Left hindlimb (tissue), 1 donor: ENCODE data around the gene CSDE1.

Experiments
- DNase-seq: peaks from one replicate; pipeline ENCODE4 v3.0.0-alpha.2; 2018

Gene CSDE1

DNA sequence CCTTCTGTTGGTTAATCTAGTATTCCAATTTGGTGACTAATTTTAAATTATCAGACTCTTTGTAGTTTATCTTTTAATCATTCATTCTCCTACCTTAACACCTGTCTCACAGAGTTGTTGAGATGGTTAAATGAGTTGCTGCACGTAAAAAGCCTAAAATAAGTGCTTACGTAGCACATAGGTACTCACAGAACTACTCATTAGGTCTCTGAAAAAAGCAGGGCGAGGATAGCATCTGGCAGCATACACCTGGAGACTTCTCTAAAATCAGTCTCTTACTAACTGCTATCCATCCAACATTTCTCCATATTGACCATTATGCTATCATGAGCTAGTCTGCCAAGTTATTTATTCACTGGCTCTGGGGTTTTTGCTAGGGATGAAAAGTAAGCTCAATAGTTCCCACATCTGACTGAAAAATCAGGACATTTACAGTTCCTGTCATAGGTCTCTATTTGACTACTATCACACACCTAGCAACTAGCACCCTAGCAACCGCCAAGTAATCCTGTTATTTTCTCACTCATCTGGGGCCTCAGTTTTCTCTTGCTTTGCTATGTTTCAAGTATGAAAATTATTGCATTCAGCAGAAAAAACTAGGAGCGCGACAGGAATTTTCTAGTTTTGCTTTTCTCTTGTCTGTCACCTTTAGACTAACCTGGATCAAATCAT is 11.2 kb downstream of the CSDE1 start:
- no peak for DNase-seq

DNA sequence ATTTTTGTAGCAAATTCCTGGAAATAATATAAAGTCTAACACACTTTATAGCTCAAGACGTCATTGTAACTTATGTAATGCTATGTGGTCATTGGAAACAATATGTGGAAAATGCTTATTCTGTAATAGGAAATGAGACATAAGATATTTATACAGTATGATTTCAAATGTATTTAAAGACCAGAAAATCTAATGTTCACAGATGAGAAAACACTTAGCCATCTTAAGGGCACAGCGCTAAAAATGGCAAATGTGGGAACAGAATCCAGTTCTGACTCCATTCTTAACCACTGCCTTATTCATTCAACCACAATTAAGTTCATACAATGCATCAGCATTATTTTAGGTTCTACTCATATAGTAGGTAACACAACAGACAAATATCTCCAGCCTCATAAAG is 12.5 kb downstream of the CSDE1 start:
- no peak for DNase-seq

DNA sequence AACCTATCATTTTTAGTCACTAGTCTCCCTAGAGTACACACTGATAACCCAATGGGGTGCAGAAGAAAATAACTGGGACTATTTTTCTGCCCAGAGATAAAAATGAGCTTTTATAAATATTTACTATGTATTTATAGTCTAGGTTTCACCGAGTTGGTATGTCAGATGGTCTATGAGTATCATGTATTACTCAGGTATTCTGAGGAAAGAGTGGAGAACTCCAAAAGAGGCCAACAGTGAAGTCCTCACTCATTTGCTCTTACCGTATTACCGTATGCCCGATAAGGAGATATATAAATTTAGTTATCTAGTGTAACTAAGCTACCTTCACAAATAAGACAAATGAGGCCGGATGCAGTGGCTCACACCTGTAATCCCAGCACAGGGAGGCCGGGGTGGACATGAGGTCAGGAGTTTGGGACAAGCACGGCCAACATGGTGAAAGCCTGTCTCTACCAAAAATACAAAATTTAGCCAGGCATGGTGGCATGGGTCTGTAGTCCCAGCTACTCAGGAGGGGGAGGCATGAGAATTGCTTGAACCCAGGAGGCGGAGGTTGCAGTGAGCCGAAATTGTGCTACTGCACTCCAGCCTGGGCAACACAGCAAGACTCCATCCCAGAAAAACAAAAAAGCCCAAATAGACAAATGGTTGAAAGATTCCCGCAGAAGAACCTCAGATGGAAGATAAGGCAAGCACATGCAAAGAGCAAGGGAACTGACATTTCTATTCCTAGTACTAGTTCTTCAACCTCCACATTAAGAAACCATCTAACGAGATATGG is 15.6 kb downstream of the CSDE1 start:
- DNase-seq = no peak

DNA sequence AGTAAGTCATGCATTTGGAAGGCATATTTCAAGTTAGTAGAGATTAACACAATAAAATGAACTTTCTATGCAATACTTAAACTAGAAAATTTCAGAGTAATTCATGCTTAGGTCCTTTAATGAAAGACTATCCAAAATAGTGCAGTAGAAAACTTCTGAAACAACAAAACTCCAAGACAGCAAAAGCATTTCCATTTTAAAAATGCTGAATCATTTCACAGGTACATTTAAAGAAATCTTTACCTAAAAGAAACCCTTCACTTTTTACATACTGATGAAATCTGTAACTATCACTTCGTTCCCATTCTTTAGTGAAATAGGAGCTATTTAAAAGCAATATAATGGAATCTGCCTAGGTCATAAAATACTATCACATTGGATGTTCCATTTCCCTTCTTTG is 17.5 kb downstream of the CSDE1 start:
- DNase-seq = no peak

DNA sequence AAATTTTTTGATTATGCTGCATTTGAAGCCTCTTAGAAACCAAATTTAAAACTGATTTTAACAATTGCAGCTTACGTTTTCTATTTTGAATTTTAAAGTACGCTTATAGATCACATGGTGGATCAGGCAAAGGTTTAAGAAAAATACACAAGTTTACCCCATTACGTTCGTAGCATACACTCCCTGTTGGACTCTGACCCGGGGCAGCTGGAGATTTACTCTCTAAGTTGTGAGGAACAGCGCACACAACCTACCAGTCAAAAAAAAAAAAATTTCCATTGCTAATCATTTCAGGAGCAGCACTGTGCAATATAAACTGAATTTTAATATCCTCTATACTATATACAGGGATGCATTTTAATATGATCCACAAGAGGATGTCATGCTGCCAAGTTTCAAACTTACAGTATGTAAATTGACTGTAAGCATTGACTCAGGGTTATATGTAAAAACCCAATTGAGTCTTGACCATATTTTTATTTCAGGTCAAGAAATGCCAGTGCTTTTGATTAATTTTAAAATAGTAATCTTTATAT is 20.4 kb downstream of the CSDE1 start:
- DNase-seq = no peak

DNA sequence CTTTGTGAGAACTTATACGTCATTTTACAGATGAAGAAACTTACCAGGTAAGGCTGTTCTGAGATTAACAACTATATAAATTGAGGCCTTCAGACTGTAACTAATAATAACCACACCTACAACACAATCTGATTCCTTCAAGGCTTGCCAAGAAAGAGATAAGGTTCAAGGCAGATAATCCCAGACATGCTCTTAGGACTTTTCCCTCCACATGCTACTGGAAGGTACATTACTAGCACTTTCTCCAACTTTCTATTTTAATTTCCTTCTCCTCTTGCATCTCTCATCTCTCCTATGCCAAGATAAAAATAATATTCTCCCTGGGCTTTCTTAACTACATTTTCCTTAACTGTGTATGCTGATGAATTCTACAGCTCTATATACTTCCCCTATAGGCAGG is 22.3 kb downstream of the CSDE1 start:
- DNase-seq = no peak

DNA sequence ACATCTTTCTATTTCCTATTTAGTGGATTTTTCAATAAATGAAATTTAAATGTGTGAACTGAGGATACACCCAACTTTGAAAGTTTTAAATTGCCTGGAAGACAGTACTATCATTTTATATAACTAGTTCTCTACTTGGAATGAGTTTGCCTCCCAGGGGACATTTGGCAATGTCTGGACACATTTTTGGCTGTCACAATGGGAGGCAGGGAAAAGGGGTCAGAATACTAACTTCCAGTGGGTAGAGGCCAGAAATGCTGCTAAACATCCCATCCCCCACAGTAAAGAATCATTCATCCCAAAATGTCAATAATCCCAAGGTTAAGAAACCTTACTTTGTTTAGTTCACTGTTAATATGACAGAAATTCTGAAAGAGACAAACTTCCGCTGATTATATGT is 28.0 kb downstream of the CSDE1 start:
- DNase-seq = no peak

DNA sequence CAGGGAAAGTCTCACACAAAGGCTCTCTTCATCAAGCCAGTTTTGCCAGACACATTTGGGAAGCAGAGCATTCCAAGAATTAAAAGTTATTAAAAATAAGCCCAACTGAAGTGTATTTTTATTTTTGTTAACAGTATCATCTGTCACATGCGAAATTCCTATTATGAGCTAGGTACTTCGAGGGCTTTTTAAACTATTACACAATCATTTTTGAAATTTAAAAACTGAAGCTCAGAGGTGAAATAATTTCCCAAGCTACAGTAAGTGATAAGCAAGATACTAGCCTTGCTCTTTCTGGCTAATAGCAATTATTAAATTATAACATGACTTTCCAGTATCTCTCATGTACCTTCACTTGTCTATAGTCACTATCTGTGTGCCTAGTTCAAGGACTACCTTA is 29.2 kb downstream of the CSDE1 start:
- no peak for DNase-seq

DNA sequence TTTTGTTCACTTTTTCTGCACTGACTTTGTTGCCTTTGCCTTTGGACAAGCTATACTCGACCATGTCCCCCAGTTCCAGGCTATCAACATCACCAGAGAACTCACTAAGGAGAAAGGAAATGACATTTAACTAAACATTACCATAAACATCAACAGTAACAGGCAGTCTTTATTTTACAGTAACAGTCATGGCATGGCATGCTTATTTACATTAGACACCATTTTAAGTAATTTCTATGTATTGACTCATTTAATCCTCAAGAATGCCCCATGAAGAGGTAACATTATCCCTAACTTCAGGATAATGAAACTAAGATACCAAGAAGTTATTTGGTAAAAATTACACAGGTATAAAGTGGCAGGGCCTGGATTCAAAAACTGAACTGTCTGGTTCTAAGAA is 32.6 kb downstream of the CSDE1 start:
- DNase-seq = no peak

DNA sequence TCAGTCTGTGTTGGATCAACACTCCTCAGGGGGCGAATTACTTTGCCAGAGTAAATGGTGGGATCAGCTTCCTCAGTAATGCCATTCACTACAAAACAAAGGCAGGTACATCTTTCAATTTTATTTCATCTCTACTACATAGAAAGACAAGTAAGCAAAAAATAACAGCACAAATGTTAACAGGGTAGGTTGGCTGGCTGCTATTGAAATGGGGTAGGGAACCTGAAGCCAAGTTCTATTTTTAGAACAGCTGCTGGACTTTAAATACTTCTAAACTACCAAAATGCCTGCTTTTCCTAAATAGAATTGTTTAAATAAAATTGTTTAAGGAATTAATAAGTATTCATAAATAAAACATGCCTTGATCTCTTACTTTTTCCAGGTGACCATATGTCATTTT is 33.9 kb downstream of the CSDE1 start:
- no peak for DNase-seq

DNA sequence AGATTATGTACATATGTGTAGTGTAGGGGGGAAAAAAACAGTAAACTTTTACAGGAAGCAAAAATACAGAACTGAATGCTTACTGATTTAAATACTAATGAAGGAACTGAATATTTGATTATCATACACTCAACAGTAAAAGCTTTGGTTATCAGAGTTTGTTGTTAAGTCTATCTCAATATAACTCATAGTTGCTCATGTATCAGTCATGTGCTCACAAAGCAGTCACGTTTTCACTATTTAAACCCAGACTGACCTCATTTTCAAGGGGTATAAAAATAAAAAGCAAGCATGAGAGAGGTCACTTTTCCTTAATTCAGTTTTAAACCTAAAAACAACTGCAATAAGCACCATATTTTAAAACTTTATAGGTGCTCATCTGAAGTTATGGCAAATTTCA is 34.3 kb downstream of the CSDE1 start:
- no peak for DNase-seq

DNA sequence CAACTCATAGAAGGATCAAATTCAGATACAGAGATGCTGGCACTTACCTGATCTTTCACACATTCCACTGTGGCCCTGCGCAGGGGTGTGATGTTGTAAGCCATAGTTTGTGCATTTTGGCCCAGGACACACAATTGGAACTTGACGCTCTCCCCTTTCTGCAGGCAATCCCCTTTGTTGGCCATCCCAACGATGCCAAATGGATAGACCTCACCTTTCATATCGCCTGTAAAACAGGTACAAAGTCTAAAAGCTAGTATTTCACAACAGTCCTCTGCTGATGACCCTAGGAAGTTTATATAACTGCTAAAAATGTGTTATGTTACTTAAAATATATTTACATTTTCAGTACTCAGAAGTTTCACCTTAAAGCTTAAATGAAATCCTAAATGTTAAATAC is 37.3 kb downstream of the CSDE1 start:
- no peak for DNase-seq

DNA sequence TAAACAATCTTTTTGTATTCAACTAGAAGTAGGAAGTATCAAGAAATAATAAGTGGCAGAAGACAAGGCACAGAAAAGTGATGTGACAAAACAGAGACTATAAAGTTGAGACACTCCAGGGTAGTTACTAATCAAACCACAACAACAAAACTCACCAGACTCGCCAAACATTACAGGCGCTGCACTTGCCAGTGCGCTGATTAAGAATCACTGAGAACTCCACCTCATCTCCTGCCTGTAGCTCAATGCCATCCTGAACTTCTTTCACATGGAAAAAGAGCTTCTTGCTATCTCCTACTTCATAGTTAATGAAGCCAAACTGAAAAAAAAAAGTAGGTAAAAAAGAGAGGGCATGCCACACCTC is 38.4 kb downstream of the CSDE1 start:
- DNase-seq = no peak

DNA sequence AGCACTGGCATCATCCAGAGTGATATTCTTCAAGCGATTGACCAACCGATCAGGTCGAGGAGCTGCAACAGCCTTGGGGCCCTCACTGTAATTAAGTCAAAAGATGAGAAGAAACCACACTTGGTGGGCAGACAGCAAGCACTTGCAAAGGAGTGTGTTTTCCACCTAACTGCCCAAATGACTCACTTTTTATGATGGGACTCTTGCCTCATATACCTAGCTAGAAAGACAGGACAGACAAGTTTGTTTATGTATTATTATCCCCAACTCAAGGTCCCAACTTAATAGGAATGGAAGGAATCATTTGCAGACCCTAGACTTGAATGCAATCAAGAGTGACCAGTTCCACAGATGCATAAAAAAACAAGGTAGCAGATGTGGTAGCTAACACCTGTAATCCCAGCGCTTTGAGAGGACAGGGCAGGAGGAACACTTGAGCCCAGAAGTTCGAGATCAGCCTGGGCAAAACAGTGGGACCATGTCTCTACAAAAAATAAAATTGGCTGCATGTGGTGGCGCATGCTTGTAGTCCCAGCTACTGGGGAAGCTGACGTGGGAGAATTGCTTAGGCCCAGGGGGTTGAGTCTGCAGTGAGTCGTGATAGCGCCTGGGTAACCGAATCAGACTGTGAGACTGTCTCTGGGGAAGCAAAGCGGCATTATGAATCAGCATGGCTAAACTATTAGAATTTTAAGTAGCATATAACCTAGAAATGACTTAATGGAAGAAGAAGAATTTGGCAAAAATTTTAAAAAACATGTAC is 38.9 kb downstream of the CSDE1 start:
- DNase-seq = no peak

DNA sequence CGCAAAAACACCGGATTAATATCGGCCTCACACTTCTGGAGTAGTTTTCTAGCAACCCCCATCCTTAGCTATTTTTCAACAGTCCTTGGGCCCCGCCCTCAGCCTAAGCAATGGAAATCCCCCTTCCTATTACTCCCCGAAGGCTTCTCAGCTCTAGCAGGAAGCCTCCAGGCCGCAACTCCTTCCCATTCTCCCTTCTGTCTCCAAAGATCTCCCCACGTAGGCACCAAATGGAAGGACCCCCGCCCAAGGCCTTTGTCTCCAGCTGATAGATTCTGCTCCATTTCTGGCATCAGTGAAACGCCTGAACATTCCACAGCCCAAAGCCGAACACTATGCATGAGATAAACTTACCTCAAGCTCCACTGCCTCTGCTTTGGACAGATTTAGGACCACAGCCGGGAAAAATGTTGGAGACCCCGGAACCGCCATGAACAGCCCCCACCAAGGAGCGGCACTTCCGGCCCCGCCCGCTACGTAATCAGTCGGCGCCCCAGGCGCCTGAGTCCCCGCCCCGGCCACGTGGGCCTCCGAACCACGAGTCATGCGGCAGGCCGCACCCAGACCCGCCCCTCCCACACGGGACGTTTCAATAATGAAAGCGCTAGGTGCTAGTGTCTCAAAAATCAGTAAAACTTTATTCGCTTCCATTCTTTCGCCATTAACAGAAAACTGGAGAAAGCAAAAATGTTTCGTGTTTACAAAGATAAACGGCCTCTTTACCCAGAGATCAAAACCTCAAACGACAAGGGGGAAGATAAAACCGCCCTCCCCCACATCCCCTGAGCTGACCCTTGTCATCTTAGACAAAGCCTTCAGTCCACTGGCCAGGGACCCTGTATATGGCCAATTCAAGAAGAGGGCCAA is 41.2 kb downstream of the CSDE1 start, which contains the start of gene NRAS:
NRAS (minus strand) TSS at position 468 of the 867 bp plus-strand sequence. CDS start 611 bp downstream, outside the sequence.
- DNase-seq = peak; percentile 96

DNA sequence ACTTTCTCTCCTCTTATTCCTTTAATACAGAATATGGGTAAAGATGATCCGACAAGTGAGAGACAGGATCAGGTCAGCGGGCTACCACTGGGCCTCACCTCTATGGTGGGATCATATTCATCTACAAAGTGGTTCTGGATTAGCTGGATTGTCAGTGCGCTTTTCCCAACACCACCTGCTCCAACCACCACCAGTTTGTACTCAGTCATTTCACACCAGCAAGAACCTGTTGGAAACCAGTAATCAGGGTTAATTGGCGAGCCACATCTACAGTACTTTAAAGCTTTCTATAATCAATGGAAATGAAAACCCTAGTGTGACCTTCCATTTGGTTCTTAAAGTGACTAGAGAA is 41.9 kb downstream of the CSDE1 start:
- no peak for DNase-seq

DNA sequence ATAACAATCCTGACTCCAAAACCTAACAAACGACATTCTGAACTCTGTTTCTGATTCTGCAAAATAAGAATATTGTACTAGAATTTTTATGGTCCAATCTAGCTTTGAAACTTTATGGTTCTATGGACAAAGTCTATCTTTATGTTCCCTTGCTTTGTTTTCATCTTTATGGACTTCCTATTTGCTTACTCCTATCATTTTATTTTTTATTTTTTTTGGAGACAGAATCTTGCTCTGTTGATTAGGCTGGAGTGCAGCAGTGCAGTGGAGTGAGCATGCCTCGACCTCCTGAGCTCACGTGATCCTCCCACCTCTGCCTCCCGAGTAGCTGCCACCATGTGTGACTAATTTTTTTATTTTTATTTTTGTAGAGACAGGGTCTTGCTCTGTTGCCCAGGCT is 44.8 kb downstream of the CSDE1 start:
- no peak for DNase-seq

DNA sequence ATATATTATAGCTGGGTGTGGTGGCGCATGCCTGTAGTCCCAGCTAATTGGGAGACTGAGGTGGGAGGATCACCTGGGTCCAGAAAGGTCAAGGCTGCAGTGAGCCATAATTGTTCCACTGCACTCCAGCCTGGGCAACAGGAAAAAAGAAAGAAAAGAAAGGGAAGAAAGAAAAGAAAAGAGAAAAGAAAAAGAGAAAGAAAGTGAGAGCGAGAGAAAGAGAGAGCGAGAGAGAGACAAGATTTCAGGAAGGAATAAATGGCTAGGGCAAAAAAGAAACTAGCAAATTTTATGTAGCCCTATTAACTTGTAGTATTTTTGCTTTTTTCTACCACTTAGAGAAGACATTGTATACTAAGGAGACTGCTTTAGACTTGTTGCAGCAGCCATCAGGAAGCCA is 47.4 kb downstream of the CSDE1 start:
- no peak for DNase-seq

DNA sequence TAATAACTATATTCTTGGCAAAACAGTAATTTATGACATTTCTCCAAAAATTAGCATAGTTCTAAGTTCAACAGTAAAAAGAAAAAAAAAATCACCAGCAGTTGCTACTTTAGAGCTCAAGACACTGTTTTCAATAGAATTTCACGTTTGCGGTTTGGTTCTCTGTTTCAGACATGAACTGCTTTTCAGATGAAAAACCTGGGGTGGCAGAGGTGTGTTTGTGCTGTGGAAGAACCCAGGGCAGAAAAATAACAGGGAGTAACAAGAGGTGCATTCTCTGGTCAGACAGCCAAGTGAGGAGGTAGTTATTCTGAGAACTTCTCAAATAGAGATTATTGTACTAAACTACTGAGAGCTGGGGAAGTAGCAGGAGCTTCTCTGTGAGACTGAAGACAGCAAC is 50.2 kb downstream of the CSDE1 start:
- no peak for DNase-seq

DNA sequence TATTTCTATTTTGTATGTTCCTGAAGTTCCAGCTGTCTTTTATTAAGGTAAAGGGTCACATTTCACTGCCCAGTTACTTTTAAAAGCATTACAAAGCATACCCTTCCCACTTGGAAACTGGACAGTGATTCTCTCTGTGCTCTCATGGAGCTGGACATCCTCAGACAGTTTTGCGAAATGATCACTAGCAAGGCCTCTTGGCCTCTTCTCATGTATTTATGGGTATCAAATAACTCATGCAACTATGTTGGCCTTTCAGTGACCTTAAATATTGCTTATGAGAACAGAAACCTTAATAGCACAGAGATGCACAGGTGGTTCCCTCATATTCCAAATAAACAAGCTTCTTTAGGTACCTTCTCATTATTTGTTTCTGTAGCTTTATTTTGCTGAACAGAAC is 54.5 kb downstream of the CSDE1 start:
- DNase-seq = no peak

DNA sequence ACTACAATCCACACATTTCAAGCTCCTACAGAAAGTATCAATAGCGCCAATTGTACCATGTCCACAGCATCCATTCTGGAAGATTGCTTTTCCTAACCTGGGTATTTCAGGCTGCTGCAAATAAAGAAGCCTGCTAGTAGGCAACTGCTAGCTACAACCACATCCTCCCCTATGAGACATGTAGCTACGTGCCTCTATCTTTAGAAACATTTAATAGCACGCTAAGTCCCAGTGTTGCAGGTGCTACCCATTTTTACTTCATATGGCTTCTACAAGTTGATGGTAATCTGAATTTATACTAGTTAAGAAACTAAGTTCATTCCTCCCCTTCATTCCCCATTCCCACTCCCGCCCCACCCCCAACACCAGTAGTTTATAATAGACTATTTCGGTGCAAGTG is 55.0 kb downstream of the CSDE1 start:
- no peak for DNase-seq

DNA sequence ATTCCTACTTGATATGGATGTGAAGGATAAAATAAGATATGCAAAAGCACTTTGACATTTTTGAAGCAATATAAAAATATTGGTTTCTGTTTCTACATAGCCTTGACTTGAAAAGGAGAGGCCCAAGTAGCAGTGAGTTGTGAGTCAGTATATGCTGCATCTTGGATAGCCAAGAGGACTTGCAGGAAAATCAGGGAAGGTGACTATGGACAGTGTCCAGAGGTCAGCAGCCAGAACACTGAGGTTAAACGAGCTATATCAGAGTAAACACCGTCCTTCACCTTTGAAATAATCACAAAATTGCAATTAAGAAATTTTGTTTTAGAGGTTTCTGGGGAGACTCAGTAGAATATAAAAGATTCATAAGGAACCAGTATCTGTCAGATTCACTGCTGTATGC is 55.9 kb downstream of the CSDE1 start:
- DNase-seq = no peak
